KMS-11 (cell line): Measurements from ENCODE around the gene CACNA1G.

Source experiments
- H2AFZ ChIP-seq: fragments of 200-600 bp; sonication (generic); 2 replicates; pipeline ENCODE4 v1.6.1; 2016; ENCODE audit warnings: antibody characterized with exemption, mixed run types, low read depth
- H3K27ac ChIP-seq: fragments of 200-600 bp; sonication (generic); 2 replicates; pipeline ENCODE4 v1.6.1; 2016; ENCODE audit warnings: mild to moderate bottlenecking, mixed run types
- H3K27me3 ChIP-seq: fragments of 200-600 bp; sonication (generic); 2 replicates; pipeline ENCODE4 v1.6.1; 2017; ENCODE audit warnings: mild to moderate bottlenecking, low read depth, mixed run types, moderate library complexity; ENCODE audit not compliant: insufficient read depth
- H3K36me3 ChIP-seq: fragments of 200-600 bp; sonication (generic); 2 replicates; pipeline ENCODE4 v1.6.1; 2017; ENCODE audit warnings: mild to moderate bottlenecking, mixed run types; ENCODE audit not compliant: insufficient read depth
- H3K4me1 ChIP-seq: fragments of 200-600 bp; sonication (generic); 2 replicates; pipeline ENCODE4 v1.6.1; 2016; ENCODE audit warnings: mild to moderate bottlenecking, low read depth, mixed run types; ENCODE audit not compliant: poor library complexity, severe bottlenecking
- H3K4me2 ChIP-seq: fragments of 200-600 bp; sonication (generic); 2 replicates; pipeline ENCODE4 v1.7.0; 2016; ENCODE audit warnings: mild to moderate bottlenecking, mixed run types
- H3K4me3 ChIP-seq: fragments of 200-600 bp; sonication (generic); IDR thresholded peaks from 2 replicates; pipeline ENCODE4 v1.6.1; 2017; ENCODE audit warnings: low read depth, low read length, mixed read lengths; ENCODE audit not compliant: insufficient read depth
- H3K79me2 ChIP-seq: fragments of 200-600 bp; sonication (generic); 2 replicates; pipeline ENCODE4 v1.6.1; 2016; ENCODE audit warnings: low read depth, mixed run types; ENCODE audit not compliant: insufficient read depth
- H3K9ac ChIP-seq: fragments of 200-600 bp; sonication (generic); 2 replicates; pipeline ENCODE4 v1.6.1; 2016; ENCODE audit warnings: mild to moderate bottlenecking, mixed run types
- H4K20me1 ChIP-seq: fragments of 200-600 bp; sonication (generic); 2 replicates; pipeline ENCODE4 v1.6.1; 2016; ENCODE audit warnings: mild to moderate bottlenecking, mixed run types; ENCODE audit not compliant: insufficient read depth
- CTCF ChIP-seq: fragments of 200-600 bp; sonication (generic); conservative IDR thresholded peaks from 2 replicates; pipeline ENCODE4 v1.6.1; 2017; ENCODE audit warnings: low read depth, mild to moderate bottlenecking, antibody characterized with exemption, low read length, moderate library complexity, mixed read lengths

Gene CACNA1G

GRCh38 chr17:50590946-50591737 lies 30.6 kb downstream of the CACNA1G start:
- Histone ChIP-seq H3K4me1 (no peaks in the 10 kb centered on the region), H3K9ac (no peak overlapping the region), H3K4me3 (no peak overlapping the region), H3K27ac (no peak overlapping the region), H3K4me2 (no peak overlapping the region), H3K27me3 (peaks cover 76% of the 10 kb centered on the region), H3K79me2 (no peaks in the 10 kb centered on the region), H3K36me3 (no peaks in the 10 kb centered on the region), H2AFZ (no peak overlapping the region), H4K20me1 (no peaks in the 10 kb centered on the region)
- TF ChIP-seq CTCF: no peak

GRCh38 chr17:50593321-50593720 lies 32.8 kb downstream of the CACNA1G start:
- no peak overlapping the region for H3K9ac ChIP-seq
- no peak for TF ChIP-seq CTCF
- no peak overlapping the region for H3K4me2 ChIP-seq
- no peak overlapping the region for H3K27ac ChIP-seq
- H3K79me2 ChIP-seq: no peaks in the 10 kb centered on the region
- no peaks in the 10 kb centered on the region for H3K36me3 ChIP-seq
- H3K4me1 ChIP-seq: peaks cover under 1% of the 10 kb centered on the region
- no peak overlapping the region for H2AFZ ChIP-seq
- H4K20me1 ChIP-seq: no peaks in the 10 kb centered on the region
- no peak overlapping the region for H3K4me3 ChIP-seq
- H3K27me3 ChIP-seq: peaks cover 72% of the 10 kb centered on the region

- H4K20me1 ChIP-seq: no peaks in the 10 kb centered on the region
- no peaks in the 10 kb centered on the region for H3K79me2 ChIP-seq
- no peak for TF ChIP-seq CTCF
- H3K4me3 ChIP-seq: no peak overlapping the region
- no peak overlapping the region for H3K9ac ChIP-seq
- H3K4me1 ChIP-seq: peaks cover 6% of the 10 kb centered on the region
- H3K36me3 ChIP-seq: no peaks in the 10 kb centered on the region
- no peak overlapping the region for H2AFZ ChIP-seq
- H3K27me3 ChIP-seq: peaks cover 66% of the 10 kb centered on the region
- no peak overlapping the region for H3K27ac ChIP-seq
- H3K4me2 ChIP-seq: no peak overlapping the region
Measured at GRCh38 chr17:50594128-50594823, 33.8 kb downstream of the CACNA1G start.

GRCh38 chr17:50594892-50595291 lies 34.4 kb downstream of the CACNA1G start:
- peaks cover 6% of the 10 kb centered on the region for H3K4me1 ChIP-seq
- TF ChIP-seq CTCF: no peak
- peaks cover 63% of the 10 kb centered on the region for H3K27me3 ChIP-seq
- H3K9ac ChIP-seq: no peak overlapping the region
- no peaks in the 10 kb centered on the region for H3K79me2 ChIP-seq
- no peaks in the 10 kb centered on the region for H3K36me3 ChIP-seq
- no peak overlapping the region for H3K27ac ChIP-seq
- H4K20me1 ChIP-seq: no peaks in the 10 kb centered on the region
- H3K4me3 ChIP-seq: no peak overlapping the region
- H2AFZ ChIP-seq: no peak overlapping the region
- H3K4me2 ChIP-seq: no peak overlapping the region
